Measurements from ENCODE around the gene RCAN1.
"Not testable (repeated sequence)": the region's sequence is repeated elsewhere in the genome, so short reads cannot be mapped to it uniquely, and the experiment has no call there.

Gene RCAN1

DNA sequence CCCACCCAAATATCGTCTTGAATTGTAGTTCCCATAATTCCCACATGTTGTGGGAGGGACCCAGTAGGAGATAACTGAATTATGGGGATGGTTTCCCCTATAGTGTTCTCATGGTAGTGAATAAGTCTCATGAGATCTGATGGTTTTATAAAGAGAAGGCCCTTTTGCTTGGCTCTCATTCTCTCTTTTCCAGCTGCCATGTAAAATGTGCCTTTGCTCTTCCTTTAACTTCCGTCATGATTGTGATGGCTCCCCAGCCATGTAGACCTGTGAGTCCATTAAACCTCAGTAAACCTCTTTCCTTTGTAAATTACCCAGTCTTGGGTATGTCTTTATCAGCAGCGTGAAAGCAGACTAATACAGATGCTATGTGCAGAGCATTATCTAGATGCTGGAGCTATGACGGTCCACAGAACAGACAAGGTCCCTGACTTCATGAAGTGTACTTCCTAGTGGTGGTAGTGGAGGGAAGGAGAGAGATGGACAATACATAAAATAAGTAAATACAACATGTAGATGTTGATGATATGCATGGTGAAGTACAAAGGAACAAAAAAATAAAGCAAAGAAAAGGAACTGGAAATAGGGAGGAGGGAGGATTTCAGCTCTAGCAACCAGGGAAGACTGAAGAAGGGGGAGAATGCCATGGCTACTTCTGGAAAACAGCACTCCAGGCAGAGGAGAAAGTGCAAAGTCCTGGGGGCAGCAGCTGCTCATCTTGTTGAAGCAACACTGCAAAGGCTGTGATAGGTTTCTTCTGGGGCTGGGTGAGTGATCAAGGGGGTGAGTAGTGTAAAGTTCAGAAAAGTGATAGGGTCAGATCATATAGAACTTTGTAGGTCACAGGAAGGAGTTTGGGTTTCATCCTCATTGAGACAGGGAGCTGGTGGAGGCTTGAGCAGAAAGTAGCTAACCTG, 6.8 kb upstream of the RCAN1 start:
- no peak for DNase-seq

DNA sequence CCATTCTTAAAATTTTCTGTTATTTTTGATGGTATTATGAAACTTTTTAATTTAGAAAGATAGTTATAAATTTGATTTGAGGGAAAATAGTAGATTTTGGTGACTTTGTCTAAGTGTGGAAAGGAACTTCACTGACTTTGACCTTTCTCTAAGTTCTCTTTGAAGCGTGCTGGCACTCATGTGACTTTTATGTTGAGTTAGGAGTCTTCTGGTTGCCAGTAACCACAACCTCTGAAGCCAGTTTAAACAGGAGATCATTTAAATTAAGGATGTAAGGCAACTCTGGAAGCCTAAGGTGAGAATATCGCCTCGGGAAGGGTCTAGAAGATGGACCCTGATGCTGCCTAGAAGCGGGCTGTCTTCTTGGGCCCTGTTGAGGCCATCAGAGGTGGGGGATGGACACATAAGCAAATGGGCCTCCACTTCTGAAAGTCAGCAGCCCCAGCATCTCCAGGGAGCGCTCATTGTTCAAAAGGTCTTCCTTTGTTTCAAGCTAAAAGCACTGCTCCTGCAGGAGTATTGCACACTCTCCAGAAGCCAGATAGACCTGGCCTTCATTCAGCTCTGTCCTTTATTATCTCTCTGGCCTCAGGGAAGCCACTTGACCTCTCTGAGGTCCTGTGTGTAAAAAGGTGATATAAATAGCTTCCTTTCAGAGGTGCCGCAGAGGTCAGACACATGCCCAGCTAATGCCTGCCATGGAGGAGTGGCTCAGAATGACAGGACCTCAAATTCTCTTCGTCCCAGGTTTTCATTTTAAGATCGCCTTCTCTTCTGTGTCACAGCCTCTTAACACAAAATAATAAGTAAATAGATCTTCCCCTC, 5.1 kb upstream of the RCAN1 start:
- DNase-seq = no peak

DNA sequence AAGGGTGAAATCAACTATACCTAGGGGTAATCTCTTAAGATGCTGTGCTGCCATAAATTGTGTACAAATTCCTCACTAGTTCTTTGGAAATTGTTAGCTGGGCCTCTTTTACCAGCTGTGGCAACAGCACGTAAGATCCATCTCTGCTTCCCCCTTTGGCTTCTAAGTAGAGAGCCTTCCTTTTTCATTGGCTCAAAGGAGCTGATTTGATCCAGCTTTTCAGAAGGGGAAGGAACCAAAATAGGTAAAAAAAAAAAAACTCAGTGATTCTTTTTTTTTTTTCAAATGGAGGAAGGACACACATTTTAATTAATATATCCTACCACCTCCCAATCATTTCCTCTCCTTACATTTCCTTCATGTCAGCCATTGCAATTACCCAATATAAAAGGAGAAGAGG, 4.0 kb upstream of the RCAN1 start:
- DNase-seq = no peak

DNA sequence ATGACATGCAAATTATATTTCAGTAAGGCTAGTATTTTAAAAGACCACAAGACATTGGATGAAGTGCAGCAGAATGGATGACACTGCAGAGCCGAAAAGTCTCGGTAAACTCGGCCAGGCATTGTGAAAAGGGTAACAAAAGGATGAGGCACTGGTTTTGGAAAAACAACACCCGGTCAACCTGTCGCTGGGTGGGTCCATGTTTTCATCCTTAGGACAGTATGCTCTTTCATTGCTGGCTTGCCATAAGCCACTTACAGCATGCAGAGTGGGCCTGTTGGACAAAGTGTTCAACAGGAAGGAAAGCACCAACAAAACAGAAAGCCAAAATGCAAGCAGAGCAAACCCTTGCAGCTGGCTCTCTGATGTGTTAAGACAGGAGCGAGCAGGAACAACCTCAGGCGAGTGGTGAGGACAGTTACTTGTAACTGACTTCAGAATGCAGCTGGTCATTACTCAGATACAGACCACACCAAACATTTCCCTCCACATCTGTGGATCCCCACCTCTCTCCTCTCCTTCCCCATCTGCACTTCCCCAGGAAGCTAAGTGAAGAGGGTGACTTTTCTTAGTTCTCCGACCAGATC, 2.9 kb upstream of the RCAN1 start:
- no peak for DNase-seq

DNA sequence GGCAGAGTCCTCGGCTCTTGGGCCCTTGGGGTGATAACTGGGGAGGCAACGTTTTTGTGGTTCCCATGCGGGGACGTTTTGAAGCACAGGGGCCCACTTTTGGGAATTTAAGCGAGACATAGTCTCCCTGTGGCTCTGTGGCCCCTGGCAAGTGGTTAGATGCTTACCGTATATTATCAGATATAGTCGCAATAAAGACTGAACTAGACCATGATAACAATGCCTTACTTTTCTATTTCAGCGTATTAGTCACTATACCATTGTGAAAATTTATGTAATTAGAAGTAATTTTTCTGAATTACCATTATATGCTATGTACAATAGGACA, 538 bp upstream of the RCAN1 start:
- DNase-seq = no peak

DNA sequence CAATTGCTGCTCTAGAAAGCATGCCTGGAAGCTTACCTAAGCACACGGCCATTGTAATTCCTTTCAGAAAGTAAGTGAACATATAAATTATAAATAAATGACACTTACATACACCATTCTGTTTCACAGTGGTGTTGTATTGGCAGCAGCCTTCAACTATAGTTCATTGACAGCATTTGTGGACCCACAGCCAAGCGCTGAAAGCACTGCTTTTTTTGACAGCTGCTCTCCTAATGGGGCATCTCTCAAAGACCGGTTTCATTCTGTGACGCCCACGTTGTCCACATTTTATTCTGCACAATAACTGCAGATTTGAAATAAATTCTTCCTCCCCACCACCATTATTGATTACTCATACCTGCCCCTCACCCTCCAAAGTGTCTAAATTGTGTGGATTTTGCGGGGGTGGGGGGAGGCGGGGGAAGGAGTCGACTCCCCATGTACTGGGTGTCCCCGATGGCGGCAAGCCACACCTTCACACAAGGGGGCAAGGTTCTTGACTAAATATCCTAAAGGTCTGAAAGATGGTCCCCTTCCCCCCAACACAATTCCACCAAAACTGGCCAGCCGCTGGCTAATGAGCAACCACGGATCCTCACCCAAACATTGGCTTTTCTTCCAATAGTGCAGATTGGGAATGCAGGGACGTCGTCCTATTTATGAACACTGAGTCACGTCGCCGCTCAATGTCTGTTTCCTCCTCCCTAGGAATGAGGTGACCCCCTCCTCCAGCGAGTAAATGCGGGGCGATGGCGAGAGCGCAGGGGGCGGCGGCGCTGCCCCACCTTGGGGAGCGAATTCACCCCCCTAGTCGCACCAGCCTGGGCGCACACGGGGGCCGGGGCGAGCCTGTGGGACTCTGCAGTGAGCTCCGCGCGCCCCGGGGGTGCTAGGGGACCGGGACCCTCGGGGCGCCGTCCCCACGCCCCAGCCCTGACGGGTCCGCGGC, 960 bp downstream of the RCAN1 start:
- no peak for DNase-seq

DNA sequence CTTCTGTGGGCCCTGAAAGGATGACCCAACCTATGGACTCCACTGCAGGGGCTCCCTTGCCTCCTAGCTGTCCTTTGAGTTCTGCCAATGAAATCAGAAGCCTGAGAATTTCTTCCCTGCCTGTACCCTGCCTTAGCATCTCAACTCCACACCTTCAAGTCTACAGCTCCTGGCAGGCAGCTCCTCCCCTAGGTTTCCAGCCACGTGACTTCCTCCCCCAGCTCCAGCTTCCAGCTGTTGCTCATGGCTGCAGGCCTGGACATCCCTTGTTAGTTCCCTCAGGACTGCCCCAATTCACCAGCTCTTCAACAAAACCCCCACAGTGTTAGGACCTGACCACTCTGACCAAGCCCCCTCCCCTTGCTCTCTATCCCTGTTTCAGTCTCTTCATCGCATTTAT, 2.4 kb downstream of the RCAN1 start:
- no peak for DNase-seq

DNA sequence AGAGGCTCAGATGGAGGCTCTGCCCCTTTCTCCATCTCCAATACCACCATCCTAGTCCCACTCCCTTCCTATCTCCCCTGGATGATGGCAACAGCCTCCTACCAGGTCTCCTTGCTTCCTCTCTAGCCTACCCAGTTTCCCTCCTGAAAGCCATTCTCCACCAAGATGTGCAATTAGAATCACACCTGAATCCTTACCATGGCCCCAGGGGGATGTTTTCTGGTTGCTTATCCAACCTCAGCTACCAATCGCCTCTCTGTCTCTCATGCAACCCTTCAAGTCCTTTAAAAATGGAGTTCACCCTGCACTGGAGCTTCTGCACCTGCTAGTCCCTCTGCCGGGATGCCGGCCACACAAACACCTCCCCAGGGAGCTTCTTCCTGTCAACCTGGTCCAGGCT, 2.9 kb downstream of the RCAN1 start:
- no peak for DNase-seq

DNA sequence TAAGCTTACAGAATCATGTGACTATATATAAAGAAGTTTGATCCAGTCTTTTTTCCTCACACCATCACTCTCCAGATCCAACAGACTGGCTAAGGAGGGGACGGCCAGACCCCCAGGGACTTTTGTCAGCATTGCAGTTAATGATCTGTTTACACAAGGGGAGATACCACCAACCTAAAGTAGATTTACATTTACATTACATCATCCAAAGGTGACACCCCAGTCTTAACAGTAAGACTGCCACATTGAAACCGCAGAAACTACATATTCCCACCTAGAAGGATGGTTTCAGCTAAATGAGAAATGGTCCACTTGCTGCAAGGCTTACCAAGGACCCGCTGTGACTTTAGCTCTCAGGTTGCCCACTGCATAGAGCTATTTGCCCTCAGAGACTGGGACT, 3.4 kb downstream of the RCAN1 start:
- DNase-seq = no peak

DNA sequence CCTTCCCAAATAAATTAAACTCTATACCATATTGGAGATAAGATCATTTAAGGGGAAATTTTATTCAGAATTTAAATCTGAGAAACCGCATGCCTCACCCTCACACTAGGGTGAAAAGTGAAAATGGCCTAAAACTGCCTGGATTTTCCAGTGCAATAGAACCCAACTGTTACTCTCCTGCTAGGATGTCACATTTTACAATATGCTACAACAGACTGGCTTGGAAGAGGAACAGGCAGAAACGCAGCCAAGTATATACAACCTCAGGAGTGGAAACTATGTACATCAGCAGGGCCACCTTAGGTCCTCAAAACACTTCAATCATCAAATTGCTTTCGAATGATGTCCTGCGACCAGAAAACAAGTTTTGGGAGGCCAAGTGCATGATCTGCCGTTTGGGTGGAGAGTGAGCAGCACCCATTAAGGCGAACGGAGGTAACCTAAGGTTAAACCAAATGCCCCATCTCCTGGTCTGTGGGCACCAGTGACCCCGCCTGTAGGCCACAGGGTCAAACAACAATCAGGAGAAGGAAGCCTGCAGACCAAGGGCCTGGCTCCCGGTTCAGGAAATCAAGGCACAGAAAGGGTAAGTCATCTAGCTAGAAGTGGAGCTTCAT, 4.9 kb downstream of the RCAN1 start:
- DNase-seq = no peak

DNA sequence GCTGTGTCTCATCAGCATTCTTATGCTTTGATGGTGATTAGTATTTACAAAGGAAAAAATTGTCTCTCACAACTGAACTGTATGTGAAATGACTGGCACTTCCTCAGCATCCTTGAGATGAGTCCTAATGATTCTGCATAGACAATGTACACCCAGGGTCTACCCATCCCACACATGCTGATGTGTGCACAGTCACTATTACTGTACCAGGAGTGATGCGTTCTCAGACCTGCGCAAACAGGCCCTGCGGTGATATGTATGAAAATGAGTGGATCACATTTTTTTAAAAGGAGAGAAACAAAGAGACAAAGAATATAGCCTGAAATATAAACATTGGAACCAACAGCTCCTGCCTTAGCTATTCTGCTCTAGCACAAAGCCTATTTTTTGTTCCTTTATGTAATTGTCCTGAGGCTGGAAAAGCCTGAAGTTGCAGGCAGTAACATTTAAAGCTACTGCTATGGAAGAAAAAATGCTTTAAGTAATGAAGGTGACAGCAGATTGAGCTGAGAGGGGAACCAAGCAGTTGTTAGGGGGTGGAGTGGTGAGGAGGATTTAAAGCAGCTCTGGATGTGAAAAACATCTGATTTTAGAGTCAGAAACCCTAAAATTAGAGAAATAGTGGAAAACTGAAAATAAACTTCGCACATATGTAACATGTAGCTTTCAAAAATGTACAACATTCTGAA, 5.5 kb downstream of the RCAN1 start:
- no peak for DNase-seq

DNA sequence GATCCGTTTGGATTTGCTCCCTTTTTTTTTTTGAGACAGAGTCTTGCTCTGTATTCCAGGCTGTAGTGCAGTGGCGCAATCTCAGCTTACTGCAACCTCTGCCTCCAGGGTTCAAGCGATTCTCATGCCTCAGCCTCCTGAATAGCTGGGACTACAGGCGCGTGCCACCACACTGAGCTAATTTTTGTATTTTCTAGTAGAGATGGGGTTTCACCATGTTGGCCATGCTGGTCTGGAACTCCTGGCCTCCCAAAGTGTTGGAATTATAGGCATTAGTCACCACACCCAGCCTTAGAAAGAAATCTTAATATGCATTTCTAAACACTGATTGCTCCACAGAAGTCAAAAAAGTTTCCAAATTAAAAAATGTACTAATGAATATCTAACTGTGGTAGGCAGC, 7.5 kb downstream of the RCAN1 start:
- DNase-seq = not testable (repeated sequence)

DNA sequence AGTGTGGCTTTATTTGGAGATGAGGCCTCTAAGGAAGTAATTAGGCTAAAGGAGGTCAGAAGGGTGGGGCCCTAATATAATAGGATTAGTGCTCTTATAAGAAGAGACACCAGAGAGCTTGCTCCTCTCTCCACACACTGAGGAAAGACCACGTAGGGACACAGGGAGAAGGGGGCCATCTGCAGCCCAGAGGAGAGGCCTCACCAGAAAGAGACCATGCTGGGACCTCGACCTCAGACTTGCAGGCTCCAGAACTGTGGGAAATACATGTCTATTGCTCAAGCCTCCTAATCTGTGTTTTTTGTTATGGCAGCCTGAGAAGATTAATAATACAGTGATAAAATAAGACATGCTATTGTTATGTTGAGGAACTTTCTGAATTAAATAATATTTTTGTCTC, 8.3 kb downstream of the RCAN1 start:
- peak; percentile 37 to 71 for DNase-seq

DNA sequence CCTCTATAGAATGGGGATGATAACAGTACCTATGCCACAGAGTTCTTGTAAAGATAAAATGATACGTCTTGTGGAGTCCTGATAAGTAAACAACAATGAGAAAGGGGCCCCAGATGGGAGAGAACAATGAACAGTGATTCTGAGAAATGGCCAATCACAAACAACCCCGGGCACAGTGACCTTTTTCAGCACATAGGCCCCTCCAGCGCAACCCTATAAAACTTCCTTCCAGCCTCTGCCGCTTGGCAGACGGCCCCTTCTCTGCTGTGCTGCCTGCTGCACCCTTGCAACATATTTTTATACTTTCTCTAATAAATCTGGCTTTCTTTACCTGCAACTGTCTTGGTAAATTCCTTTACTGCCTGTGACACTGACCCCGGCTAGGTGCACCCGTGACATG, 8.9 kb downstream of the RCAN1 start:
- no peak for DNase-seq

DNA sequence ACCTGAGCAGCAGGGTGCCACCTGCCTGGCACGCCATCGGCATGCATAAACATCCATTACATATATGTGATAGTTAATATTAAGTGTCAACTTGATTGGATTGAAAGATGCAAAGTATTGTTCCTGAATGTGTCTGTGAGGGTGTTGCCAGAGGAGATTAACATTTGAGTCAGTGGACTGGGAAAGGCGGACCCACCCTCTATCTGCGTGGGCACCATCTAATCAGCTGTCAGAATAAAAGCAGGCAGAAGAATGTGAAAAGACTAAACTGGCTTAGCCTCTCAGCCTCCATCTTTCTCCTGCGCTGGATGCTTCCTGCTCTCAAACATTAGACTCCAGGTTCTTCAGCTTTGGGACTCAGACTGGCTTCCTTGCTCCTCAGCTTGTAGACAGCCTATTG, 10.0 kb downstream of the RCAN1 start:
- DNase-seq = not testable (repeated sequence)

DNA sequence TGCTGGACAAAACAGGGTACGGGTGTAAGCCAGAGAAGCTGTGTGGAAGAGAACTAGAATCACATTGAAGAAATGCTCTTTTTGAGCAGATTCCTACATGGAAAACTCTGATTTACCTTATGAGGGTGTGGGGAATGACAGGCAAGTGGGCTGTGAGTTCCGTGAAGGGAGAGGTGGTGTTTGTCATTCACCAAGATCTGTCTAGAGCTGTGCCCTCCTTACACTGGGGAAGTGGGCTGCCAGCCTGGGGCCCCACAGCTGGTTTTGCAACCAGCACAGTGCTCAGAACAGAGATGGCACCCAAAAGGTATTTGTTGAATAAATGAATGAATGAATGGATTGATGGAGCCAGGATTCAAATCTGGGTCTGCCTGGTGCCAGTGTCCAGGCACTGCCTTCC, 10.4 kb downstream of the RCAN1 start:
- DNase-seq = no peak

DNA sequence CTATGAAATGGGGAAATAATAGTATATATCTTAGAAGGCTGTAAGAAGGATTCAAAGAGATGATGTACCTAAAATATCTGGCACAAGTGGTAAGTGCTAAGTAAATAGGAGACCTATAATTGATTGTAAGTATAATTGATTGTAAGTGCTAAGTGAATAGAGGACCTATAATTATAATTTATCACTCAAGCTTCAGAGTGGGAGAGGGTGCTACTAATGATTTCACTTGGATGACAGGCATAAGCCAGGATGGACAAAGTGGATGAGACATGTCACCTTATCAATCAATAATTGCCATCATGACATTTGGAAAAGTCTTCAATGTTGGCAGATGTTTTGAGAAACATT, 11.2 kb downstream of the RCAN1 start:
- no peak for DNase-seq

DNA sequence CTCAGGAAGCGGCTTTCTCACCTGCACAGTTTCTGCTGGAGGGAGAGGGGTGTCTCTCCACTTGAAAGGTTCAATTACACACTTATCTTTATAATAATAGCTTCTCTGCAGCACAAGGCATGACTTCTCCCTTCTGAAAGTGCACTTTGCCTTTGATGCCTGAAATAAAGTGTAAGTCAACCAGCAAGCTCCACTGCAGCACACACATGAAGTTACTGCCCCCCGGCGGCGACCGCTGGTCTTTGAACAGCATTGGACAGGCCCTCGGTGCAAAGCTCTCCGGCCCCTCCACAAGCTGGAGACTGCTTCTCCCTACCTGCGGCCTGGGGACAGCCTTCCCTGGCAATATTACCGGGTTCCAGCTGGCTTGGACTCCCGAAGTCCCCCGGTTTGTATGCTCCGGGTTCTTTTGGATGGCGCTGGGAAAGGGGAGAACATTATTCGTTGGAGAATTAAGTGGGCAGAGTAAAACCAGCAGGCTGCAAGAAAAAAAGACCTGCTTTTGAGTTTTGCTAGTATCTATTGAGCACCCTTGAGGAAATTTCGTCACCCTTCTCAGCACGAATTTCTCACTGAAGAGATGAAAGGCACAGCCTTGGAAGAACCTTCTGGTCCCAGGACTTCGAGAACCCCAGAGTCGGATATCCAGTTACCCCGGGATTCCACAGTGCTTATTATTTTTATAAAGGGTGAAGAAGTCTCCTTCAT, 11.8 kb downstream of the RCAN1 start:
- DNase-seq = peak; percentile 52 to 72

DNA sequence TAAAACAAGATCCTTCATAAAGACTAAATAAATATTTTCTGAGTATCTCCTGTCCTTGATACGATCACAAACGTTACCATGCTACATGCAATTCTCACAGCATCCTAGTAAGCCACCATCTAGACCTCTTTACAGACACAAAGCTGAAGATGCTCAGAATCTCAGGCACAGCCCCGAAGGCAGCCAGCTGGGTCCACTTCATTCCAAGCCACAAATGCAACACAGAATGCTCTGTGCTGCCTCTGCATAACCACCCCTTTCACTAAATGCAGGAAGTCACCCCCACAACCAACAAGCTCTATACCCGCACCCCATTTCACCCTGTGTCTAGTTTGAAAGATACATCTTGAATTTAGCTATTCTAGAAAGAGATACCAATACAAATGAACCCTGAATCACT, 12.9 kb downstream of the RCAN1 start:
- DNase-seq = no peak

DNA sequence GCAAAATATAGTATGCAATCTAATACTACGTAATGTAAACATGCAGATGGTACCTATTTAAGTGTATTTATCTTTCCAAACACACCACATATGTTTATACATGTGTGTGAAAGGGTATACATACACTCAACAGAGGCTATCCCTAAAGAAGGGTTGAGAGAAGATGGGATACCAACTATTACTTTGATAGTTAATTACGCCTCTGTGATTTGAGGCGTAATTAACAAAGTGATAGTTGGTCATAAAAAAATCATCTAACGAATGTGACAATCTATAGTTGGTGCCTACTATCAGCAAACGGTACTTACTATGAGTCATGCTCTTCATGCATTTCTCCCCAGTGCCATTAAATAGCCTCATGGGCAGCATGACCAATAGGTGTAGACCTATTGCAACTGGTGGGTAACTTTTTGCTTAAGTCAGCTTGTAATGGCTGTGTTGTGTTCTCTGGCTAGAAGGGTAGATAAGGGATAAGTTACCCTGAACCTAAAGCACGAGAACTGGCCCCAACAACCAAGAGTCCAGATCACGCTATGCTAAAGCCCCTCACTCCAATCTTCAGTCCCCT, 15.3 kb downstream of the RCAN1 start:
- DNase-seq = no peak

DNA sequence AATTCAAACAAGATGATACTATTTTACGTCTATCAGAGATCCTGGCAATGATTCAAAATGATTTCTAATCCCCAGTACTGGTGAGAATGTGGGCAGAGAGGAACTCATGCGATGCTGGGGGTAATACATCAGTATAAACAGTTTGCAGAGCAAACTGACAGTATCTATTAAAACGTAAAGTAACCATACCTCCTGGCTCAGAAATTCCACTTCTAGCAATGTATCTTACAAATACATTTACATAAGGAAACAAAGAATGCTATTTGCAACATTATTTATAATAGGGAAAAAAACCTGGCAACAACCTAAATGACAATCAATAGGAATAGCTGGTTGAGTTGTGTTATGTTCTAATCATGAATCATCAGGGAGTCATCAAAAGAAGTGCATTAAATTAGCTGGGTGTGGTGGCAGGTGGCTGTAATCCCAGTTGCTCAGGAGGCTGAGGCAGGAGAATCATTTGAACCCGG, 15.9 kb downstream of the RCAN1 start:
- no peak for DNase-seq
